SK-N-SH treated with all-trans-retinoic acid at 6 μM for 48 hours (cell line): Measurements from ENCODE around the gene CFAP58.

ENCODE experiments used
- ATAC-seq: fragments of 200-7000 bp; cut with Tn5 transposase; 3 replicates; pipeline ENCODE4 v1.9.1; 2020; ENCODE audit warnings: mild to moderate bottlenecking, moderate library complexity
- ARNTL ChIP-seq: fragments of 450-650 bp; formaldehyde crosslinking; IDR thresholded peaks from 2 replicates; pipeline ENCODE4 v1.5.0; 2020; ENCODE audit warnings: low read depth, mild to moderate bottlenecking, moderate library complexity, borderline replicate concordance
- BACH2 ChIP-seq: fragments of 250-450 bp; sonication (Bioruptor Pico); IDR thresholded peaks from 2 replicates; pipeline ENCODE4 v1.9.0; 2021; ENCODE audit warnings: mild to moderate bottlenecking, borderline replicate concordance
- CREB5 ChIP-seq: fragments of 250-450 bp; sonication (Bioruptor Pico); IDR thresholded peaks from 2 replicates; pipeline ENCODE4 v1.5.1; 2020; ENCODE audit warnings: low read depth, mild to moderate bottlenecking, moderate library complexity
- CSDC2 ChIP-seq: fragments of 250-450 bp; sonication (Bioruptor Pico); IDR thresholded peaks from 2 replicates; pipeline ENCODE4 v1.5.0; 2020; ENCODE audit warnings: mild to moderate bottlenecking, moderate library complexity
- CSRNP3 ChIP-seq: fragments of 250-450 bp; sonication (Bioruptor Pico); IDR thresholded peaks from 2 replicates; pipeline ENCODE4 v1.5.1; 2021; ENCODE audit warnings: mild to moderate bottlenecking, moderate library complexity
- ESRRG ChIP-seq: fragments of 250-450 bp; sonication (Bioruptor Pico); IDR thresholded peaks from 2 replicates; pipeline ENCODE4 v1.6.1; 2021; ENCODE audit warnings: mild to moderate bottlenecking
- GLIS3 ChIP-seq: fragments of 250-450 bp; sonication (Bioruptor Pico); IDR thresholded peaks from 2 replicates; pipeline ENCODE4 v1.5.0; 2020; ENCODE audit warnings: mild to moderate bottlenecking, moderate library complexity
- ISL1 ChIP-seq: fragments of 250-450 bp; sonication (Bioruptor Pico); IDR thresholded peaks from 2 replicates; pipeline ENCODE4 v2.1.2; 2022; ENCODE audit warnings: mild to moderate bottlenecking, moderate library complexity
- PPARA ChIP-seq: fragments of 250-450 bp; sonication (Bioruptor Pico); IDR thresholded peaks from 2 replicates; pipeline ENCODE4 v1.5.0; 2020; ENCODE audit warnings: mild to moderate bottlenecking, borderline replicate concordance
- RARB ChIP-seq: fragments of 250-450 bp; sonication (Bioruptor Pico); IDR thresholded peaks from 2 replicates; pipeline ENCODE4 v1.8.0; 2021; ENCODE audit warnings: mild to moderate bottlenecking, moderate library complexity
- TCF4 ChIP-seq: fragments of 250-450 bp; sonication (Bioruptor Pico); IDR thresholded peaks from 2 replicates; pipeline ENCODE4 v1.8.0; 2021; ENCODE audit warnings: mild to moderate bottlenecking, moderate library complexity, borderline replicate concordance
- TSHZ2 ChIP-seq: fragments of 250-450 bp; sonication (Bioruptor Pico); IDR thresholded peaks from 2 replicates; pipeline ENCODE4 v1.5.0; 2020; ENCODE audit warnings: mild to moderate bottlenecking, moderate library complexity
- ZFP3 ChIP-seq: fragments of 250-450 bp; sonication (Bioruptor Pico); IDR thresholded peaks from 2 replicates; pipeline ENCODE4 v1.5.0; 2020; ENCODE audit warnings: mild to moderate bottlenecking, moderate library complexity
- ZNF565 ChIP-seq: fragments of 450-650 bp; formaldehyde crosslinking; conservative IDR thresholded peaks from 2 replicates; pipeline ENCODE4 v1.5.0; 2020; ENCODE audit warnings: low read depth, mild to moderate bottlenecking, moderate library complexity
- ZNF70 ChIP-seq: fragments of 450-650 bp; formaldehyde crosslinking; IDR thresholded peaks from 2 replicates; pipeline ENCODE4 v1.5.0; 2020; ENCODE audit warnings: mild to moderate bottlenecking, moderate library complexity
- ZNF8 ChIP-seq: fragments of 450-650 bp; formaldehyde crosslinking; IDR thresholded peaks from 2 replicates; pipeline ENCODE4 v1.5.0; 2020; ENCODE audit warnings: mild to moderate bottlenecking, moderate library complexity
- TF ChIP-seq, protein P1 (sequence below): fragments of 250-450 bp; sonication (Bioruptor Pico); IDR thresholded peaks from 2 replicates; pipeline ENCODE4 v1.8.0; 2020; ENCODE audit warnings: mild to moderate bottlenecking, moderate library complexity, borderline replicate concordance
- TF ChIP-seq, protein P2 (sequence below): fragments of 250-450 bp; sonication (Bioruptor Pico); IDR thresholded peaks from 2 replicates; pipeline ENCODE4 v1.8.0; 2021; ENCODE audit warnings: low read depth, mild to moderate bottlenecking, moderate library complexity, borderline replicate concordance

The CFAP58 gene

DNA sequence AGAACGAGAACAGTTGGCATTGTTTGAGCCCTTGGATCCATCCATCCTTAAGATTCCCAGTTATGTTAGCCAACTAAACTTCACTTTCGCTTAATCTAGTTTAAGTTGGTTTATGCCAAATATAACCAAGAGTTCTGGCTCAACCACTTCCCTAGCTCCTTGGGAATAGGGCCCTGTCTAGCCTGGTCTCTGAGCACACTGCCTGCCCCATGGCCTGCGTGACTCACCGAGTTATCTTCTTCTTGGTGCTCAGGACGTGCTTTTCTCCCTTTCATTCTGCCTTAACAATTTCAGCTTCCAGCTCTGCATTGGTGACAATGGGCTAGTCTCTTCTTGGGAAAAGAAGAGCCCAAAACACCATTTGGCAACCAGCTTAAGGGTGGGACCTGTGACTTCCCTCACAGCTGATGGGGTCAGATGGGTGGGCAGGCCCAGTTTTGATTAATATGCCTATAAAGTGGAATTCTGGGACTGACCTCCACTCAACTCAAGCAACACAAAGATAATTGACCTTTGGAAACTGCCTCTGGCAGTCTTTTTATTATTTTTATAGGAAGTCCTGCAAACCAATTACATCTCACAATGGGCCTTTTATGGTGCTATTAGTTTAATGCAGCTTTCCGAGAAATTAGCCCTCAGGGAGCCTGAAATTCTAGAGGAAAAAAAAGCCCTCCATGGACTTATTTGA is 126.4 kb downstream of the CFAP58 start (continued):
- TF ChIP-seq, protein P1, sequence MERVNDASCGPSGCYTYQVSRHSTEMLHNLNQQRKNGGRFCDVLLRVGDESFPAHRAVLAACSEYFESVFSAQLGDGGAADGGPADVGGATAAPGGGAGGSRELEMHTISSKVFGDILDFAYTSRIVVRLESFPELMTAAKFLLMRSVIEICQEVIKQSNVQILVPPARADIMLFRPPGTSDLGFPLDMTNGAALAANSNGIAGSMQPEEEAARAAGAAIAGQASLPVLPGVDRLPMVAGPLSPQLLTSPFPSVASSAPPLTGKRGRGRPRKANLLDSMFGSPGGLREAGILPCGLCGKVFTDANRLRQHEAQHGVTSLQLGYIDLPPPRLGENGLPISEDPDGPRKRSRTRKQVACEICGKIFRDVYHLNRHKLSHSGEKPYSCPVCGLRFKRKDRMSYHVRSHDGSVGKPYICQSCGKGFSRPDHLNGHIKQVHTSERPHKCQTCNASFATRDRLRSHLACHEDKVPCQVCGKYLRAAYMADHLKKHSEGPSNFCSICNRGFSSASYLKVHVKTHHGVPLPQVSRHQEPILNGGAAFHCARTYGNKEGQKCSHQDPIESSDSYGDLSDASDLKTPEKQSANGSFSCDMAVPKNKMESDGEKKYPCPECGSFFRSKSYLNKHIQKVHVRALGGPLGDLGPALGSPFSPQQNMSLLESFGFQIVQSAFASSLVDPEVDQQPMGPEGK, result no peak
- TF ChIP-seq GLIS3 (CRISPR knock-in tag), result no peak
- TF ChIP-seq ZNF70, result no peak
- no peak for TF ChIP-seq ISL1
- no peak for TF ChIP-seq BACH2 (CRISPR knock-in tag)
- TF ChIP-seq RARB (CRISPR knock-in tag), result no peak
- no peak for TF ChIP-seq ZNF8 (CRISPR knock-in tag)
- TF ChIP-seq ZNF565 (CRISPR knock-in tag), result no peak

DNA sequence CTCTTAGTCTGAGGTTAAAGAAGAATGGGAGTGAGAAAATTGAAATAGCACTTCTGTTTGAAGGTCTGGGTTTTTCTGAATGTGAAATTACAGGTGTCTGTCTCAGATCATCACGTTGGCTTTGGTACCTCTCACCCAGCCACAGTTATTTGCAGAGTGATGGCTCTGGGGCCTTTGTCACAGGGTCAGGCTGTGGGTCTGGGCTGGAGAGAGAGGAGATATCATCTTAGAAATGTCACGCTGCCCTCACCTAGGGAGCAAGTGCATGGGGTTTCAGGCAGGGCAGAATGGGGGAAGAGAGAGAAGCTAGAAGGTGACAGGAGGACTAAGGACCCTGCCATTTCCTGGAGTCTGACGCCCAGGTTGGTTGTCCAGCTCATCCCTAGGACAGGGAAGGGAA is 127.2 kb downstream of the CFAP58 start:
- TF ChIP-seq CSRNP3 (CRISPR knock-in tag), result no peak
- TF ChIP-seq GLIS3 (CRISPR knock-in tag), result no peak
- no peak for TF ChIP-seq ISL1
- TF ChIP-seq ZNF565 (CRISPR knock-in tag), result no peak
- TF ChIP-seq, protein P2, sequence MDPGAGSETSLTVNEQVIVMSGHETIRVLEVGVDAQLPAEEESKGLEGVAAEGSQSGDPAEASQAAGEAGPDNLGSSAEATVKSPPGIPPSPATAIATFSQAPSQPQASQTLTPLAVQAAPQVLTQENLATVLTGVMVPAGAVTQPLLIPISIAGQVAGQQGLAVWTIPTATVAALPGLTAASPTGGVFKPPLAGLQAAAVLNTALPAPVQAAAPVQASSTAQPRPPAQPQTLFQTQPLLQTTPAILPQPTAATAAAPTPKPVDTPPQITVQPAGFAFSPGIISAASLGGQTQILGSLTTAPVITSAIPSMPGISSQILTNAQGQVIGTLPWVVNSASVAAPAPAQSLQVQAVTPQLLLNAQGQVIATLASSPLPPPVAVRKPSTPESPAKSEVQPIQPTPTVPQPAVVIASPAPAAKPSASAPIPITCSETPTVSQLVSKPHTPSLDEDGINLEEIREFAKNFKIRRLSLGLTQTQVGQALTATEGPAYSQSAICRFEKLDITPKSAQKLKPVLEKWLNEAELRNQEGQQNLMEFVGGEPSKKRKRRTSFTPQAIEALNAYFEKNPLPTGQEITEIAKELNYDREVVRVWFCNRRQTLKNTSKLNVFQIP (CRISPR knock-in tag), result no peak
- no peak for TF ChIP-seq TCF4 (CRISPR knock-in tag)
- no peak for ATAC-seq

- no peak for ATAC-seq
- no peak for TF ChIP-seq CSDC2 (CRISPR knock-in tag)
- no peak for TF ChIP-seq ISL1
- no peak for TF ChIP-seq TCF4 (CRISPR knock-in tag)
- TF ChIP-seq GLIS3 (CRISPR knock-in tag), result no peak
- no peak for TF ChIP-seq ESRRG (CRISPR knock-in tag)
- TF ChIP-seq PPARA (CRISPR knock-in tag), result no peak
- TF ChIP-seq ZFP3 (CRISPR knock-in tag), result no peak
- no peak for TF ChIP-seq CREB5 (CRISPR knock-in tag)
- no peak for TF ChIP-seq RARB (CRISPR knock-in tag)
- no peak for TF ChIP-seq BACH2 (CRISPR knock-in tag)
- TF ChIP-seq, all 23 proteins: peak for 0
These were observed 129.9 kb downstream of the CFAP58 start for GRCh38 chr10:104483582-104483981.

- TF ChIP-seq ESRRG (CRISPR knock-in tag) (no peak), ARNTL (CRISPR knock-in tag) (no peak), ZNF8 (CRISPR knock-in tag) (no peak), BACH2 (CRISPR knock-in tag) (no peak)
- TF ChIP-seq, protein P2 (CRISPR knock-in tag), result no peak
- ATAC-seq, result no peak; the same call in 2 of the 3 replicates
These were observed 132.0 kb downstream of the CFAP58 start for GRCh38 chr10:104485632-104486031.

GRCh38 chr10:104486803-104487202 is 133.2 kb downstream of the CFAP58 start:
- ATAC-seq, result no peak
- no peak for TF ChIP-seq CSRNP3 (CRISPR knock-in tag)
- TF ChIP-seq TSHZ2 (CRISPR knock-in tag), result no peak
- no peak for TF ChIP-seq PPARA (CRISPR knock-in tag)
- TF ChIP-seq, protein P2 (CRISPR knock-in tag), result no peak
